ENCODE measurements around the gene ACKR3.

DNA sequence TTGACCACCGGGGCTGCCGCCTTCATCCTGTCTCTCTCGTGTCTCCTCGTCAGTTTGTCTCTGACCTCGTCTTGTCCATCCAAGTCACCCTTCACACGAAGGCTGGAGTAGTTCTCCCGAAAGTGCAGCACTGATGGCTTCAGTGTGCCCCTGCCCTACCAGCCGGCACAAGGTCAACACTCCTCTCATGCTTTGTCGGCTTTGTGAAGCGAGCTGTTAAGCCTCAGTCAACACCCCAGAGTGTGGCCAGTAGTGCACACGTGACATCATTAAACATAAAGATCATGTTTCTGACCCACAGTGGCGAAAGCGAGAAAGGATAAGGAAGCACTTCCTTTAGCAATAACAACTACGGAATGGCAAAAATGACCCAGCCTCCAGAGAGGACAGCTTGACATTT is 23.2 kb downstream of the ACKR3 start:
- TF ChIP-seq, protein P1, sequence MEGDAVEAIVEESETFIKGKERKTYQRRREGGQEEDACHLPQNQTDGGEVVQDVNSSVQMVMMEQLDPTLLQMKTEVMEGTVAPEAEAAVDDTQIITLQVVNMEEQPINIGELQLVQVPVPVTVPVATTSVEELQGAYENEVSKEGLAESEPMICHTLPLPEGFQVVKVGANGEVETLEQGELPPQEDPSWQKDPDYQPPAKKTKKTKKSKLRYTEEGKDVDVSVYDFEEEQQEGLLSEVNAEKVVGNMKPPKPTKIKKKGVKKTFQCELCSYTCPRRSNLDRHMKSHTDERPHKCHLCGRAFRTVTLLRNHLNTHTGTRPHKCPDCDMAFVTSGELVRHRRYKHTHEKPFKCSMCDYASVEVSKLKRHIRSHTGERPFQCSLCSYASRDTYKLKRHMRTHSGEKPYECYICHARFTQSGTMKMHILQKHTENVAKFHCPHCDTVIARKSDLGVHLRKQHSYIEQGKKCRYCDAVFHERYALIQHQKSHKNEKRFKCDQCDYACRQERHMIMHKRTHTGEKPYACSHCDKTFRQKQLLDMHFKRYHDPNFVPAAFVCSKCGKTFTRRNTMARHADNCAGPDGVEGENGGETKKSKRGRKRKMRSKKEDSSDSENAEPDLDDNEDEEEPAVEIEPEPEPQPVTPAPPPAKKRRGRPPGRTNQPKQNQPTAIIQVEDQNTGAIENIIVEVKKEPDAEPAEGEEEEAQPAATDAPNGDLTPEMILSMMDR (IDR thresholded peaks at IDR 0.05; ENCODE audit: insufficient read depth, low read length) = no peak
- TF ChIP-seq POLR2AphosphoS5 (IDR thresholded peaks at IDR 0.05; ENCODE audit: low read depth) = no peak
